HL-60/S4 treated with retinoic acid at 250 ng/mL for 4 days and 3 days (cell line): ENCODE data around the gene C10orf67.
"Not testable (repeated sequence)": the region's sequence is repeated elsewhere in the genome, so short reads cannot be mapped to it uniquely, and the experiment has no call there.

Experiments
- in situ Hi-C: fragments of 300-500 bp; cut with MboI; formaldehyde crosslinking; loops from 2 replicates; pipeline ENCODE4 v1.7.0; 2022; ENCODE audit warnings: low sequenced_read_pairs

C10orf67 gene

DNA sequence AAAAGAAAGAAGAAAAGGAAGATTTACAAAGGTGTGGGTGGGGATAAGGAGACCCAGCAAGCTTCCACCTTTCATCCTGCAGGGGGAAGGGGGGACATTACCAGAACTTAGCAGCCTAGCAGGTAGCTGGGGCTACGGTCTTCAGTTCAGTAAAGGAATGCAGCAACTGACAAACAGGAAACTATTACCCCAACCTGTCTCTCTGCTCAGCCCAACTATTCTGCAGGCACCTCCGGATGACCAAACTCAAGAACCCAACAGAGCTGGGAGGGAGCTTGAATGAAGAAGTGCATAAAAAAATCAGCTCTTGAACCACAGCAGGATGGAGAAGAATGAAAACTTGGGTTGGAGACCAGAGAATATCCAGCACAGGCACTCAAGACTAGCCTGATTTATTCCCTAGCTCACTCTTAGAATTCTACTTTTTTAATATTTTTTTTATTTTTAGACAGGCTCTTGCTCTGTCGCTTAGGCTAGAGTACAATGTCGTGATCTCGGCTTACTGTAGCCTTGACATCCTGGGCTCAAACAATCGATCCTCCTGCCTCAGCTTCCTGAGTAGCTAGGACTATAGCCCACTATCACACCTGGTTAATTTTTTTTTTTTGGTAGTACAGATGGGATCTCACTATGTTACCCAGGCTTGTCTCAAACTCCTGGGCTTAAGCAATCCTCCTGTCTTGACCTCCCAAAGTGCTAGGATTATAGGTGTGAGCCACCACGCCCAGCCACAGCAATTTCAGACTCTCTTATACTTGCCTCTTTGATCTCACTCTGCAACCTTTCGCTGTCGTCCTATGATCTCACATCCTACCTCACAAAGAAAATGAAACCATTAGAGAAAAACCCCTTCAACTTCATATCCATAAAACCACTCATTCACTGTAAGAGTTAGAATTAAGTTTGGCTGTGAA, 18.5 kb upstream of the C10orf67 start:
- in situ Hi-C loops = no loop called here

DNA sequence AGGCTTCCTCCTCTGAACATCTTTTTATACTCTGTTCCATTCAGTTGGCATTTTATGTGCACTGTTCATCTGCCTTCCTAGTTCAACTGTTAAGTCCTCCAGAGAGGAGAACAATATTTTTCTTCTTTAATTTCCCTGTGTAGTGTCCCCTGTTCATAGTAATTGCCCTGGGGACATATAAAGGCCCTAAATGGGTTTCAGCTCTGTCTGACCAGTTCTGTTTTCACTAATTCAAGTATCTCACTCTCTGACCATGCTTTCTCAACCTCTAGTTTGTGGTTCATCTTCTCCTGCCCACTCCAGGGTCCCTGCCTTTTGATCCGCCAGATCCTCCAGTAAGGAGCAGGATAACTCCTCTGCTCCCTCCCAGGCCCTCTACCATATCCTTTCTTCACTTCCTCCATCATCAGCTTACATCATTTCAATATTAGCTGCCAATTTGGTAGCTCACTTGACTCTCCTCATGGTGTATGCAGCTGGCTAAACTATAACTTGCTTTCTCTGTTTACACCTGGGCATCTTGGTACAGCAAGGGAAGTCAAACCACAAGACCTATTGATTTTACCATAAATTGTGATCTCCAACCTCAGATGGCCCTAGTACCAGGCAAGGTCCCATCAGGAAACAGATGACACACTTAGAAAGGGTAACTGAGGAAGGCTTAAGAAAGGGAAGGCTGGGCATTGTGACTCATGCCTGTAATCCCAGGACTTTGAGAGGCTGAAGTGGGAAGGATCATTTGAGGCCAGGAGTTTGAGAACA, 17.7 kb upstream of the C10orf67 start:
- in situ Hi-C loops = no loop called here

DNA sequence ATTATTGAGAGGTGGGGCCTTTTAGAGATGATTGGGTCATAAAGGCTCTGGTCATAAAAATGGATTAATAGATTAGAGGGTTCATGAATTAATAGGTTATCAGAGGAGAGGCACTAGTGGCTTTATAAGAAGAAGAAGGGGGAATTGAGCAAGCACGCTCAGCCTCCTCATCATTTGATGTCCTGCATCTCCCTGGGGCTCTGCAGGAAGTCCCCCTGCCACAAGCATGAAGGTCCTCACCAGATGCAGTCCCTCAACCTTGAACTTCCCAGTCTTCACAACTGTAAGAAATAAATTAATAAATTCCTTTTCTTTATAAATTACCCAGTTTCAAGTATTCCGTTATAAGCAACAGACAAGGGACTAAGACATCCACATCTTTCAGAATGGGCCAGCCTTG, 17.1 kb upstream of the C10orf67 start:
- in situ Hi-C loops = no loop called here

DNA sequence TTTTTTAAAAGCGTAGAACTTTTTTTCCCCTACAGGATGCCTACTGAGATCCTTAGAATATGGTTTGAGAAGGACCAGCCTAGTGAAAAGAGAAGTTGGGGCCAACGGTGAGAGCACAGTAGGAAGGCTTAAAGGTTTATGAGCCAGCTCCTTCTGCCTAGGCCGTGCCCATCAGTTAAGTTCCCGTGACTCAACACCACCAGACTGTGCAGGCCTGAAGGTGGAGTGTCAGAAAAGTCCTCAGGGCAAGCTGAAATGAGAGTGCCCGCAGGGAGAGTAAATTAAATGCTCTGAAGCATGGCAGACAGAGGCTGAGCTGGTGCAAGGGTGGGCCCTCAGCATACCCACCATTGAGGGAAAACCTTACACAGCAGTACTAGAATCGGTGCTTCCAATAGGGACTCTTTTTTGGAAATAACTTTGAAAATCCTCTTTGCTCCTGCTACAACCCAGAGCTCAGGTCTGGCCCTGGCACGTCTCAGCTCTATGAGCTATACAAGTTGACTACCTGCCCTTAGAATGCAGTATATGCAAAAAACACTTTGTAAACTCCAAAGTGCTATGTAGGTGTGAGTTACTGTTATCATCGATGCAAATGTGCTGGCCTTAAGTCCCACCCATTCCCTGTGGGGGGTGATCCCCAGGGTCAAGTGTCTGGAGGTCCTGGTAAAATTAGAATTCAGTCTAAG, 15.2 kb upstream of the C10orf67 start:
- in situ Hi-C loops = no loop called here

DNA sequence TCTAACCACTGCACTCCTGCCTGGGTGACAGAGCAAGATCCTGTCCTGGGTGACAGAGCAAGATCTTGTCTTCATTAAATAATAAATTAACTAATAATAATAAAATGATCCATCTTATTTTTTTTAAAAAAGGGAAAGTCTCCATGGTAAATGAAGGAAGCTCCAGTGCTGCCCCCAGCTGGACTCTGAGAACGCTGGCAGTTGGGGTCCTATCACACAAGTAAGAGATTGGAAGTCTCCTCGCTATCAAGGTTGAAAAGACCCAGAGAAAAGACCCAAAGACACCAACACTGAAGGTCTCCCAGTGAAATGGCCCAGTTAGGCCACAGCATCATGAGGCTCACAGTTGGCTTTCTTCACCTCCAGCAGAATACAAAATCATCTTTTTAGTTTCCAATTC, 13.8 kb upstream of the C10orf67 start:
- in situ Hi-C loops = no loop called here

DNA sequence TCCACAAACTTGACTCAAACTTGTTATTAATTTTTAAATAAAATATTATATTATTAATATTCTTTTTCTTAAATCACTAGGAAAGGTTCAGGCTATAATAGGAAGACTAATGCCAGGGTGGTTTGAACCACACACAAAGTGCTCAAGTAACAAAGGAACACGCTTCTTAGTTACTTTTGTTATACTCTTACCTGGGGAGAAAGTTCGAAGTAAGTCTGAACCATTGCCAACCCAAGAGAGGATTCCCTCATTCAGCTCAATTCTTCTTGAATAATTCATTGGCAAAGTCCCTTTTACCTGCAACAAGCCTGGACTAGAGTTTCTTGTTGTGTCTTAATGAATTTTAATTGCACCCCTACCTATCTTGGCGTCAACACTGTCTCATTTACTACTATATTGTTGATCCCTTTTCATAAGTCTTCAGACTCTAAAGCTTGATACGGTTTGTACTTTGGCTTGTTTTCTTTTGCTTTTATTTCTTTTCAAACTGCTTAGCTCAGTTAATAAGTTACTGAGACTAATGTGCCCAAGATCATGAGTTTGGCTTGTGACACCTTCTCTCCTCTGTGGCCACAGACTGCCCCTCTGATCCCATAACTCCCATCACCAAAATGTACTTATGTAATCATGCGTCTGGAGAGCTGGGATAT, 10.2 kb upstream of the C10orf67 start:
- in situ Hi-C loops = no loop called here

DNA sequence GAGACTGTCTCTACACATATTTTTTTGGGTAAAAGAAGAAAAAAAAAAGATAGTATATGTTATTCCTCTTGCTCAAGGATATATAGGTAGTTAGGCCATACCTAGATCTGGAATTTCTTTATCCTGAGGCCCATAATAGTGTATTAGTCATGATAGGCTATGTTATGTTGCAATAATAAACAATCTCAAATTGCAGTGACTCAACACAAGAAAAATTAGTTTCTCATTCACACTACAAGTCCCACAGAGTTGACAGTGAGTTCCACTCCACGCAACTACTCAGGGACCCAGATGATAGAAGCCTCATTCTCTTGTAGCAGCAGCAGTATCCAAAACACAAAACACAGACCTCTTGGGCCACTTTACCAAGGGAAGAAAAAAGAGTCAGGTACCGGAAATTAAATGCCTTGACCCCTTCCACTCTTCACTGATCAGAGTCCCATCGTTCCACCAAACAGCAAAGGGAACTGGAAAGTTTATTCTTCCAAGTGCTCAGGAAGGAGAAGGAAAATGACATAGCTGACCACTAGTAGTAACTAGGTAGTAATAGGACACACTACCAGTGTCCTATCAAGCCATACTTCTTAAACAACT, 7.4 kb upstream of the C10orf67 start:
- in situ Hi-C loops = no loop called here

DNA sequence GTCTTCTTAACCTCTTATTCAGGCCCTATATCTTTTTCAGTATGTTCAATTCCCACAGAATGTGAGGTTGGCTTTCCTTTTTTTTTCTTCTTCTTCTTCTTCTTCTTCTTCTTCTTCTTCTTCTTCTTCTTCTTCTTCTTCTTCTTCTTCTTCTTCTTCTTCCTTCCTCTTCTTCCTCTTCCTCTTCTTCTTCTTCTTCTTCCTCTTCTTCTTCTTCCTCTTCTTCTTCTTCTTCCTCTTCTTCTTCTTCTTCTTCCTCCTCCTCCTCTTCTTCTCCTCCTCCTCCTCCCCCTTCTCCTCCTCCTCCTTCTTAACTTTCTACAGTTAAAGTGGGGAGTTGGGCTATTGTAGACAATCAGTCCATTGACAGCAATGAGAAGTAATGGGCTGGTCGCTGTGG, 6.1 kb upstream of the C10orf67 start:
- in situ Hi-C loops = not testable (repeated sequence)

DNA sequence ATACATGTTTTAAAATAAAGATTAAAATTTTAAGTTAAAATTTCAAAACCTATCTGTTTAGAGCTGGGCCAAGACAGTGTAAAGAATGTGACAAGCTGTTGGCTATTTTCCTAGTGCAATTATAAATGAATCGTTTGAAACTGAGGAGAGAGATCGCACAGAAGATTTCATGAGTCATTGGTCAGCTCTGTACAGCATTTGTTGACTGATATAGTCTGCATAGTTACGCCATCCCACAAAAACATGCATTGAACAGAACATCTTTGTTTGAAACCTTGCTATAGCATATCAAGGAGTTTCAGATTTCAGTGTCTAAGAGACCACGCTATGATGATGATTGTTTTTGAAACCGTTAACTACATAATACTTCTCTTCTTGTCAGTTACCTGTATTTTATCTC, 1.3 kb upstream of the C10orf67 start:
- in situ Hi-C loops = no loop called here

DNA sequence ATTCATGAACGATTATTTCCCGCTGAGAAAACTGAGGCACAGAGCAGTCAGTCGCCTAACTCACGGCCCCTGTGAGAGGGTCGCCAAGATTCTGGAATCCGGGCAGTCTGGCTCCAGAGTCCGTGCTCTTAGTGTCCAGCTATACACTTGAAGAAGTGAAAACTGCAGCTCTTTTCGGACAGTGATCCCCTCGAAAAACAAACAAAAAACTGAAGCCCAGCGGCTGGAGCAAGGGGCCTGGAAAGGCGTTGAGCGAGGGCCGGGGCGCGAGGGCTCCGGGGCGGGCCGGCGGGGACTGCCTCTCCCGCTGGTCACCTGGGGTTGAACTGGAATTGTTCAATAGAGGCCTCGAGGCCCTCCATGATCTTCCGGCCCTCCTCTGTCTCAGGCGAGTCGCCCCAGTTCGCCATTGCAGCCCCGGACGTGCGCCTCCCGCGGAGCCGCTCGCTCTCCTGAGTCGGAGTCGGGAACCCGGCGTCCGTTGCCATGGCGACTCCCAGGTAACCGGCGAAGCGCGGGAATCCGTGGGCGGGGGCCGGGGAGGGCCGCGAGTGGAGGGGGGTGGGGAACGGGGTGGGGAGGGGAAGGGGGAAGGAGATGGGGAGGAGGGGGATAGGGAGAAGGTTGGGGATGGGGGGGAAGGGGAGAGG, 881 bp downstream of the C10orf67 start:
- in situ Hi-C loops = no loop called here

DNA sequence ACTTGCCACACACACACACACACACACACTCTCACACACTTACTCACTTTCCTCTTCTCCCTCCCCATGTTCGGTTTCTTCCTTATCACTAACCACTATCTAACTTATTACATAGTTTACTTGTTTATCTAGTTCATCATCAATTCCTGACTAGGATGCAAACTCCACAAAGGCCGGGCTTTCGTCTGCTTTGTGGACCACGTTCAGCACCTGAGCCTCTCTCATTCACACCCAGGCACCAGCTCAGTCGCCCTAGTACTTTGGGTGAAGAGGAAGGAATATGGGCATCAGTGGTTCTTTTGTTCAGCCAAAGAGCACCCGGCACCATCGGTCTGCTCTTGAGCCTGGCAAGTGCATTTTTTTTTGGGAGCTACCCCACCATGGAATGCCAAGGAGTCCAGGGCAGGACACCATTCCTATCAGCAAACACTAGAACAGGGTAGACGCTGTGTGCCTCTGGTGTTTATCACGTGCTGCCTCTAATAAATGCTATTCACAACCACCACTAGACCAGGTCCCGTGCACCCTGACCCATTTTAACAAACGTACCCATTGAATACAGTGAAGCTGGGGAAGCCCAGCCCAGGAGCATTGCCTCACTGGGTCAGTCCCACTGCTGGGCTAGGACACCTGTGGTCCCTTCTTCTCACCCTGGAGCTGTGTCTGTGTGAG, 2.2 kb downstream of the C10orf67 start:
- in situ Hi-C loops = no loop called here

DNA sequence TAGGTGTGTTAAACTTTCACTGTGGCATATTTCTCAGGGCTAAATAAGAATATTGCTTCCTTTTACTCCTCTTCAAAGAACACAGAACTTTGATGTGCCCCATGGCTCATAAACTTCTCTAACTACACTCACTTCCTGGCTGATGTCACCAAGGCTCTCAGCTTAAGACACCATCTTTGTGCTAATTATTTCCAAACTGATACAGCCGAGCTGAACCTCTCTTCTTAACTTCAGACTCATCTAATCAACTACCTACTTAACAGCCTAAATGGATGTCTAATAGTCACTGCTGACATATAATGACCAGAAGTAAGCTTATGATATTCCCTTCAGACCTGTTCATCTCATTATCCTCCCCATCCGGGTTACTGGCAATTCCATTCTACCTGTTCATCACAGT, 3.6 kb downstream of the C10orf67 start:
- in situ Hi-C loops = no loop called here

DNA sequence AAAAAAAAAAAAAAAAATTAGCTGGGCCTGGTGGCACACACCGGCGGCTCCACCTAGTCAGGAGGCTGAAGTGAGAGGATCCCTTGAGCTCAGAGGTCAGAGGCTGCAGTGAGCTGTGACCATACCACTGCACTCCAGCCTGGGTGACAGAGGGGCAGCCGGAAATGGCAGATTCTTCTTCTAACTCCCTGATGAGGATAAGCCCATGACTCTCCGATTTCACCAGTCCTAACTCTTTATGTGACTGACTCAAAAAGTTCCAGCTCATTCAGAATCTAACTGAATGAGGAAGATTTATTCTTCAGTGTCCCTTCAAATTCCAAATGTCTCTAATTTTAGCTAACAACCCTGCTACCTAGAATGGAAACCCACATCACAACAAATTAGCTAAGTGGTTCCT, 4.2 kb downstream of the C10orf67 start:
- in situ Hi-C loops = no loop called here

DNA sequence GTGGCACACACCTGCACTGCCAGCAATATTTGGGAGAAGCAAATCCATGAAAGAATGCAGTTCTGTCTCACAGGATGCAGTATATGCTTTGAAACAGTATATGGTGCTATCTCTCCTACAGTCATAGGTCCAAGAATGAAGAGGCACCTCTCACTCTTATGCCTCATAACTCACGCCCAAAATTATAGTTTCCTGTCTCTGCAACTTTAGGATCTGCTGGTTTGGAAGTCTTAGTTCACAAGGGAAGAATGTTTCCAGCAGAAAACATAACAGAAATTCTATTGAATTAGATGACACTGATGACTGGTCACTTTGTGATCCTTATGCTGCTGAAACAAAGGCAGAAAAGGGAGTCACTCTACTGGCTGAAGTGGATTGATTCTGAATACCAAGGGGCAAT, 5.7 kb downstream of the C10orf67 start:
- in situ Hi-C loops = no loop called here

DNA sequence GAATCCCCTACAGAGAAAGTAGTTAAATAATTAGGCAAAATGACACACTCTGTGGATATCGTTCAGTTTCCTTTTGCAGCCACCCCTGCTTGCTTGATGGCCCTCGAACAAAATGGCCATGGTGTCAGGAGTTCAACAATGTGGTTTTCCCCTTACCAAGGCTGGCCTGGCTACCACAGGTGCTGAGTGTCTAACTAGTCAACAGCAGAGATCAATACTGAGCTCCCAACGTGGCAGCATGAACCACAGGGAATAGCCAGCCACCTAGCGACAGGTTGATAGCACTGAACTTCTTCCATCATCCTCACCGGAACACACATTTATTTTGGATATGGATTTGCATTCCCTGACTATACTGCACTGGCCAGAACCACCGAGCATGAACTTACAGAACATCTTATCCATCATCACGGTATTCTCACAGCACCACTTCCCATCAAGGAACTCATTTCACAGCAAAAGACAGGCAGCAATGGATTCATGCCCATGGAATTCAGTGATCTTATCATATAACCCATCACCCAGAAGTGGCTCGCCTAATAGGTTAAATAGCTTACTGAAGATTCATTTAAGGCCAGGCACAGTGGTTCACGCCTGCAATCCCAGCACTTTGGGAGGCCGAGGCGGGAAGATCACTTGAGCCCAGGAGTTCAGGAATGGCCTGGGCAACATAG, 6.3 kb downstream of the C10orf67 start:
- in situ Hi-C loops = no loop called here

DNA sequence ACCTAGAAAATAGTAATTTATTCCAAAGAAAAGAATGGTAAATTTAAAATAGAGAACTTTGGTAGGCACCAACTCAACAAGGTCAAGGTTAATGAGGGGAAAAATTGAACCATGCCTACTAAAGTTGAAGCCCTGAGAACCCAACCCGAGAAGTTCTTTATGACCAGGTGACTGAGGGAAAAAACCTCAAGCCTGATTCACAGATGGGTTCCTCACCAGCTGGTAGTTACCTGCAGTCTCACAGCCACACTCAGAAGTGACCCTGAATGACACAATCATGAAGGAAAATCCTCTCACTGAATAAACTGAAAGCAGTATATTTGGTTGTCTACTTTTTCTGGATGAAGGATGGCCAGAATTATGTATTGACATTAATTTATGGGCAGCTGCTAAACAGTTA, 7.0 kb downstream of the C10orf67 start:
- in situ Hi-C loops = no loop called here

DNA sequence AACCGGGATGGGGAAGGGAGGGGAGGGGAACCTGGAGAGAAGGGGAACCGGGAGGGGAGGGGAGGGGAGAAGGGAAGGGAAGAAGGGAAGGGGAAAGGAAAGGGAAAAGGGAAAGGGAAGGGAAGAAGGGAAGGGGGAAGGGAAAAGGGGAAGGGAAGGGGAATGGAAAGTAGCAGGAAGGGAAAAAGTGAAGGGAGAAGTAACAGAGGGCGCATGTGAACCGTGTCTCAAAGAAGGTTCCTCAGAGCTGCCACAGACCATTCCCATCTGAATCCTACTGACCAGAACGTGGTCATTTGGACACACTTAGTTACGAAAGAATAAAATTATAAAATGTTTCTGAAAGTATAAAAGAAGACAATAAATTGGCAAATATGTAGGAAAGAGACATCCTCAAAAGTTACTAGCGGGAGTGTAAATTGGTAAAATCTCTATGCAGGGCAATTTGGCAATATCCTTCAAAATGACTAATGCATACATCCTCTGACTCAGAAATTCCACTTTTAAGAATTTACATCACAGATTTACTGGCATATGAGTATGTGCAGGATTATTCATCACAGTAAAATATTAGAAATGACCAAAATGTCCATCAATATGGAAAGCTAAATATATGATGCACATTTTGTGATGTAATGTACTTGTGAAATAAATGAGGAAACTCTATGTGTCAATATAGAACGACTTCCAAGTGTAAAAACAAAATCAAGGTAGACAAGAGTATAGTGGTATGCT, 12.9 kb downstream of the C10orf67 start:
- in situ Hi-C loops = no loop called here

DNA sequence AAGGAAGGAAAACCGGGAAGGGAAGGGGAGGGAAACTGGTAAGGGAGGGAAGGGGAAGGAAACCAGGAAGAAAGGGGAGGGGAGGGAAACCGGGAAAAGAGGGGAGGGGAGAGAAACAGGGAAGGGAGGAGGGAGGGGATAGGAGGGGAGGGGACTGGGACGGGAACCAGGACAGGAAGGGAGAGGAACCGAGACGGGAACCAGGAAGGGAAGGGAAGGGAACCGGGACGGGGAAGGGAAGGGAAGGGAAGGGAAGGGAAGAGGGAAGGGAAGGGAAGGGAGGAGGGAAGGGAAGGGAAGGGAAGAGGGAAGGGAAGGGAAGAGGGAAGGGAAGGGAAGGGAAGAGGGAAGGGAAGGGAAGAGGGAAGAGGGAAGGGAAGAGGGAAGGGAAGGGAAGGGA, 13.6 kb downstream of the C10orf67 start:
- in situ Hi-C loops = no loop called here
